DND-41 (cell line): ENCODE results near the gene TFIP11.

ENCODE experiments used
- ATAC-seq: fragments of 200-7000 bp; cut with Tn5 transposase; 3 replicates; pipeline ENCODE4 v1.9.1; 2021; ENCODE audit warnings: low read depth; ENCODE audit not compliant: insufficient read depth
- DNase-seq: peaks from one replicate; pipeline ENCODE4 v3.0.0-alpha.2; 2020
- H2AFZ ChIP-seq: 2 replicates; pipeline ENCODE4 v1.6.0; 2012; ENCODE audit warnings: low read depth, low read length
- H3K27ac ChIP-seq: 2 replicates; pipeline ENCODE4 v1.5.1; 2012; ENCODE audit warnings: low read length, inconsistent platforms
- H3K27me3 ChIP-seq: fragments of 200-600 bp; sonication (generic); 2 replicates; pipeline ENCODE4 v1.6.0; 2012; ENCODE audit warnings: low read length, mild to moderate bottlenecking, inconsistent platforms; ENCODE audit not compliant: insufficient read depth, poor library complexity
- H3K36me3 ChIP-seq: 2 replicates; pipeline ENCODE4 v1.5.1; 2012; ENCODE audit warnings: low read length, inconsistent platforms; ENCODE audit not compliant: insufficient read depth
- H3K4me1 ChIP-seq: 2 replicates; pipeline ENCODE4 v1.5.1; 2012; ENCODE audit warnings: mild to moderate bottlenecking, low read length; ENCODE audit not compliant: insufficient read depth
- H3K4me2 ChIP-seq: 2 replicates; pipeline ENCODE4 v1.6.0; 2012; ENCODE audit warnings: mild to moderate bottlenecking, moderate library complexity, low read length, inconsistent platforms; ENCODE audit not compliant: insufficient read depth
- H3K4me3 ChIP-seq, 2 experiments: fragments of 200-600 bp in 1 of 2; shearing (Covaris generic) in 1 of 2; 2 replicates each; pipeline ENCODE4 v1.5.1; 2012 to 2016; ENCODE audit warnings: inconsistent platforms in 2 of 2, low read length in 2 of 2, mild to moderate bottlenecking in 2 of 2, low read depth in 1 of 2, moderate library complexity in 1 of 2
- H3K79me2 ChIP-seq: 2 replicates; pipeline ENCODE4 v1.6.0; 2012; ENCODE audit warnings: low read length, inconsistent platforms; ENCODE audit not compliant: insufficient read depth
- H3K9ac ChIP-seq: 2 replicates; pipeline ENCODE4 v1.6.0; 2012; ENCODE audit warnings: low read depth, mild to moderate bottlenecking, inconsistent platforms, low read length, moderate library complexity
- H3K9me3 ChIP-seq: 2 replicates; pipeline ENCODE4 v1.5.1; 2012; ENCODE audit warnings: low read length, moderate library complexity, mild to moderate bottlenecking, inconsistent platforms; ENCODE audit not compliant: insufficient read depth, severe bottlenecking
- H4K20me1 ChIP-seq: 2 replicates; pipeline ENCODE4 v1.6.0; 2012; ENCODE audit warnings: low read length; ENCODE audit not compliant: insufficient read depth
- CTCF ChIP-seq: IDR thresholded peaks from 2 replicates; pipeline ENCODE4 v1.5.1; 2012; ENCODE audit warnings: borderline replicate concordance, low read length, moderate library complexity, mild to moderate bottlenecking; ENCODE audit not compliant: poor library complexity, severe bottlenecking; ENCODE audit errors: extremely low read depth
- EZH2 ChIP-seq: IDR thresholded peaks from 3 replicates; pipeline ENCODE4 v1.6.1; 2012; ENCODE audit warnings: borderline replicate concordance, low read depth, mild to moderate bottlenecking, moderate library complexity, low read length, inconsistent platforms; ENCODE audit not compliant: severe bottlenecking

Gene TFIP11

GRCh38 chr22:26470807-26471206 is 41.5 kb downstream of the TFIP11 start:
- H4K20me1 ChIP-seq, result no peaks in the 10 kb centered on the region; the same call in 1 of the 2 replicates
- no peaks in the 10 kb centered on the region for H3K9me3 ChIP-seq
- peaks cover 95% of the 10 kb centered on the region for H3K36me3 ChIP-seq
- no peaks in the 10 kb centered on the region for H3K27me3 ChIP-seq
- TF ChIP-seq CTCF (no peak), EZH2 (no peak)
- H3K4me1 ChIP-seq, result 0 out of 2 replicates have a peak, but pooled peaks cover 4% of the 10 kb centered on the region
- H3K27ac ChIP-seq, result no peak overlapping the region
- peaks cover 21% of the 10 kb centered on the region for H3K79me2 ChIP-seq
- H3K9ac ChIP-seq, result no peak overlapping the region
- H2AFZ ChIP-seq, result no peak overlapping the region
- DNase-seq (no peak), ATAC-seq (no peak)
- H3K4me2 ChIP-seq, result no peak overlapping the region
- no peak overlapping the region for H3K4me3 ChIP-seq

GRCh38 chr22:26466196-26466595 is 46.1 kb downstream of the TFIP11 start:
- H3K27me3 ChIP-seq, result no peaks in the 10 kb centered on the region
- ATAC-seq (no peak), DNase-seq (no peak)
- peaks cover 15% of the 10 kb centered on the region; the same call in 1 of the 2 replicates for H3K79me2 ChIP-seq
- 0 out of 2 replicates have a peak, but pooled peaks cover 2% of the 10 kb centered on the region for H3K4me1 ChIP-seq
- H3K9ac ChIP-seq, result no peak overlapping the region
- TF ChIP-seq CTCF, result no peak
- no peak for TF ChIP-seq EZH2
- H3K36me3 ChIP-seq, result peaks cover 96% of the 10 kb centered on the region
- H2AFZ ChIP-seq, result no peak overlapping the region
- no peak overlapping the region for H3K4me3 ChIP-seq
- H3K4me2 ChIP-seq, result no peak overlapping the region
- no peak overlapping the region for H3K27ac ChIP-seq
- H4K20me1 ChIP-seq, result peaks cover 19% of the 10 kb centered on the region
- no peaks in the 10 kb centered on the region for H3K9me3 ChIP-seq

DNA sequence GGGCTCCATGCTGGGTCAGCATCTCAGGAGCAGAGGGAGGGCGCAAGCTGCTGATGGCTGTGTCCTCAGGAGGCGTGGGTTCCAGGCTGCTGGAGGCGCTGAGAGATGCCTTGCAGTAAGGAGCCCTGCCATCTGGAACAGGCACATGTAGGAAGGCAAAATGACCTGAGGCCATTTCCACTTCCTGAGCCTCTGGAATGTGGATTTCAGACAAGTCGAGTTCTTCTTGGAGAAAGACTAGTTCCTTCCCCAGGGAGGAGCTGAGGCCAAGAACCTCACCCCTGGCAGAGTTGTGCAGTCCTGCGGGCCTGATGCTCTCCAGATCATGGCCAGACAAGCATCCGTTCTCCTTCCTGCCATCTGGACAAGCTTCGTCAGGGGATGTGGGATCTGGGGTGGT is 48.0 kb downstream of the TFIP11 start:
- H2AFZ ChIP-seq, result no peak overlapping the region
- H3K4me2 ChIP-seq, result no peak overlapping the region
- TF ChIP-seq EZH2 (no peak), CTCF (no peak)
- no peak overlapping the region for H3K4me3 ChIP-seq
- H3K27ac ChIP-seq, result no peak overlapping the region
- H3K79me2 ChIP-seq, result peaks cover 33% of the 10 kb centered on the region
- H3K36me3 ChIP-seq, result peaks cover 96% of the 10 kb centered on the region
- H3K4me1 ChIP-seq, result 0 out of 2 replicates have a peak, but pooled peaks cover 2% of the 10 kb centered on the region
- ATAC-seq, result no peak
- no peak overlapping the region for H3K9ac ChIP-seq
- no peak for DNase-seq
- H3K27me3 ChIP-seq, result no peaks in the 10 kb centered on the region
- no peaks in the 10 kb centered on the region for H3K9me3 ChIP-seq
- H4K20me1 ChIP-seq, result peaks cover 23% of the 10 kb centered on the region

DNA sequence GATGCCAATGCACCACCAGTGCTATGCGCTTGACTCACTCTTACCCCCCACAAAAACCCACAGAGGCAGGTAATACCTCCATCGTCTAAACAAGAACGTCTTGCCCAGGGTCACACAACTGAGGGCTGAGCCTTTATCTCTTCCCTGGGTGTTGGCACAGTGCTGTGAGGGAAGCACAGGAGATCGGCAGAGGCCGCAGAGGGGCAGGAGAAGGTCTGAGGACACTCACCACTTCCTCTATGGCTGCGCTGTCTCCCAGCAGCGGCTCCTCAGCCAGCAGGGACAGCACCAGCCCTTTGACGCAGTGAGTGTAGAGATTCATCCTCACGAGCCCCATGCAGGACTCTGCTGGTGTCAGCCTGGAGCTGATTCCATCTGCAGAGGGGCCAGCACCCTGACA is 48.6 kb downstream of the TFIP11 start:
- Histone ChIP-seq H3K4me3 (no peak overlapping the region), H4K20me1 (peaks cover 26% of the 10 kb centered on the region), H3K4me1 (0 out of 2 replicates have a peak, but pooled peaks cover 2% of the 10 kb centered on the region), H3K36me3 (peaks cover 96% of the 10 kb centered on the region), H2AFZ (no peak overlapping the region), H3K27ac (no peak overlapping the region), H3K9me3 (no peaks in the 10 kb centered on the region), H3K27me3 (no peaks in the 10 kb centered on the region), H3K9ac (no peak overlapping the region), H3K4me2 (no peak overlapping the region), H3K79me2 (peaks cover 37% of the 10 kb centered on the region)
- TF ChIP-seq CTCF (no peak), EZH2 (no peak)
- no peak for ATAC-seq
- DNase-seq, result no peak
